Lower leg skin (tissue), 3 donors: Measurements from ENCODE around the gene CYB561D2.

Experiments
- POLR2A ChIP-seq, 2 donors: fragments of 450-650 bp; IDR thresholded peaks; one replicate each; pipeline ENCODE4 v1.6.1; 2016 to 2017; ENCODE audit warnings: antibody characterized with exemption in 2 of 2, mild to moderate bottlenecking in 1 of 2, moderate library complexity in 1 of 2
- TF ChIP-seq, protein P1 (sequence below), 3 donors: fragments of 450-650 bp; IDR thresholded peaks; one replicate each; pipeline ENCODE4 v1.5.1; 2016; ENCODE audit warnings: antibody characterized with exemption in 3 of 3, mild to moderate bottlenecking in 3 of 3, moderate library complexity in 2 of 3

DNA sequence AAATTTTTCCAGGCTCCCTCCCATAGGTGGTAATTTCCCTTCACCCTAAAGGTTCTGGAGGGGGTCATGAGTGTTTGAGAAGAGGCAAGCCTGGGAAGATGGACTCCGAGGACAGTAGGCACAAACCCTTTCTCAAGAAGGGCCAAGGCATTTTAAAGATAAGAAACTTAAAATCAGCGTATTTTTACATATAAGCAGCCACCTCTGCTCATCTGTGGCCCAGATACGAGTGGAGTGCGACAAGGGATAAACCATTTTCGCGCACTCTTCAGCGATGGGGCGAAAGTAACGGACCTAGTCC is 10.6 kb upstream of the CYB561D2 start:
- TF ChIP-seq, protein P1, sequence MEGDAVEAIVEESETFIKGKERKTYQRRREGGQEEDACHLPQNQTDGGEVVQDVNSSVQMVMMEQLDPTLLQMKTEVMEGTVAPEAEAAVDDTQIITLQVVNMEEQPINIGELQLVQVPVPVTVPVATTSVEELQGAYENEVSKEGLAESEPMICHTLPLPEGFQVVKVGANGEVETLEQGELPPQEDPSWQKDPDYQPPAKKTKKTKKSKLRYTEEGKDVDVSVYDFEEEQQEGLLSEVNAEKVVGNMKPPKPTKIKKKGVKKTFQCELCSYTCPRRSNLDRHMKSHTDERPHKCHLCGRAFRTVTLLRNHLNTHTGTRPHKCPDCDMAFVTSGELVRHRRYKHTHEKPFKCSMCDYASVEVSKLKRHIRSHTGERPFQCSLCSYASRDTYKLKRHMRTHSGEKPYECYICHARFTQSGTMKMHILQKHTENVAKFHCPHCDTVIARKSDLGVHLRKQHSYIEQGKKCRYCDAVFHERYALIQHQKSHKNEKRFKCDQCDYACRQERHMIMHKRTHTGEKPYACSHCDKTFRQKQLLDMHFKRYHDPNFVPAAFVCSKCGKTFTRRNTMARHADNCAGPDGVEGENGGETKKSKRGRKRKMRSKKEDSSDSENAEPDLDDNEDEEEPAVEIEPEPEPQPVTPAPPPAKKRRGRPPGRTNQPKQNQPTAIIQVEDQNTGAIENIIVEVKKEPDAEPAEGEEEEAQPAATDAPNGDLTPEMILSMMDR (IDR thresholded peaks at IDR 0.05), result no peak
- TF ChIP-seq POLR2A (IDR thresholded peaks at IDR 0.05), result no peak
